IMR-90 (cell line): ENCODE measurements around the gene PRRC1. TPM values are rescaled to one million over a fixed set of nuclear protein-coding genes. Genes with fewer than 3 reads are reported as not detected.

ENCODE experiments used
- ATAC-seq: fragments of 200-7000 bp; cut with Tn5 transposase; 2 replicates; pipeline ENCODE4 v1.9.1; 2020; ENCODE audit warnings: low read depth, mild to moderate bottlenecking, moderate library complexity
- BruUV-seq: library from RNA; stranded (reverse); fragments of 400-500 nt; replicated peaks from 2 replicates; lab custom pipeline; 2021; lab: Mats Ljungman, UMichigan
- CTCF ChIA-PET: fragments of 300-600 bp; formaldehyde crosslinking; extraction: SDS; loops from one replicate; lab custom pipeline; 2021; ENCODE audit warnings: antibody characterized with exemption; lab: Yijun Ruan, JAX
- POLR2A ChIA-PET: fragments of 300-600 bp; sonication (Branson Sonifier 250); formaldehyde crosslinking; loops from one replicate; lab custom pipeline; 2022; ENCODE audit warnings: antibody characterized with exemption; ENCODE audit not compliant: unreplicated experiment; lab: Charles Lee
- DNase-seq: peaks from one replicate; pipeline ENCODE4 v3.0.0; 2013
- H2AFZ ChIP-seq: replicated peaks from 2 replicates; pipeline ENCODE3; 2013; ENCODE audit warnings: low read length, mild to moderate bottlenecking; ENCODE audit not compliant: poor library complexity
- H2AK5ac ChIP-seq: 2 replicates; pipeline ENCODE4 v1.6.1; 2013; ENCODE audit warnings: low read depth, low read length, inconsistent platforms
- H2AK9ac ChIP-seq: replicated peaks from 2 replicates; pipeline ENCODE3; 2013; ENCODE audit warnings: mild to moderate bottlenecking, low read depth, low read length, moderate library complexity; ENCODE audit not compliant: poor library complexity
- H2BK120ac ChIP-seq: 2 replicates; pipeline ENCODE4 v1.6.1; 2013; ENCODE audit warnings: low read depth, low read length, inconsistent platforms
- H2BK15ac ChIP-seq: 3 replicates; pipeline ENCODE4 v1.6.1; 2013; ENCODE audit warnings: low read depth, low read length, inconsistent platforms
- H2BK20ac ChIP-seq: 2 replicates; pipeline ENCODE4 v1.6.1; 2013; ENCODE audit warnings: low read depth, mild to moderate bottlenecking, inconsistent platforms, low read length, moderate library complexity
- H2BK5ac ChIP-seq: 2 replicates; pipeline ENCODE4 v1.6.1; 2013; ENCODE audit warnings: mild to moderate bottlenecking, low read depth, low read length, inconsistent platforms; ENCODE audit not compliant: poor library complexity, severe bottlenecking
- H3K14ac ChIP-seq: replicated peaks from 2 replicates; pipeline ENCODE4 v1.6.1; 2013; ENCODE audit warnings: low read depth, low read length, inconsistent platforms
- H3K18ac ChIP-seq: 2 replicates; pipeline ENCODE4 v1.6.1; 2013; ENCODE audit warnings: low read depth, low read length, control low read depth
- H3K23ac ChIP-seq: 2 replicates; pipeline ENCODE4 v1.6.1; 2013; ENCODE audit warnings: low read depth, low read length, inconsistent platforms
- H3K27ac ChIP-seq: 2 replicates; pipeline ENCODE4 v1.5.1; 2013; ENCODE audit warnings: mild to moderate bottlenecking, control low read depth, low read length; ENCODE audit not compliant: insufficient read depth
- H3K27me3 ChIP-seq: 2 replicates; pipeline ENCODE4 v1.6.1; 2013; ENCODE audit warnings: low read length; ENCODE audit not compliant: control insufficient read depth, insufficient read depth
- H3K36me3 ChIP-seq: 2 replicates; pipeline ENCODE4 v1.6.1; 2013; ENCODE audit warnings: low read length, mixed read lengths; ENCODE audit not compliant: control insufficient read depth, insufficient read depth
- H3K4ac ChIP-seq: 2 replicates; pipeline ENCODE4 v1.6.1; 2013; ENCODE audit warnings: low read depth, low read length, inconsistent platforms
- H3K4me1 ChIP-seq: 2 replicates; pipeline ENCODE4 v1.6.1; 2013; ENCODE audit warnings: low read length, mixed read lengths; ENCODE audit not compliant: control insufficient read depth, insufficient read depth
- H3K4me2 ChIP-seq: 2 replicates; pipeline ENCODE4 v1.6.1; 2013; ENCODE audit warnings: low read depth, mild to moderate bottlenecking, control low read depth, low read length, moderate library complexity
- H3K4me3 ChIP-seq: 2 replicates; pipeline ENCODE4 v1.5.1; 2013; ENCODE audit warnings: low read depth, mild to moderate bottlenecking, control low read depth, low read length, moderate library complexity; ENCODE audit not compliant: insufficient read depth
- H3K56ac ChIP-seq: 2 replicates; pipeline ENCODE4 v1.6.1; 2013; ENCODE audit warnings: low read length, inconsistent platforms; ENCODE audit not compliant: insufficient read depth; ENCODE audit errors: extremely low read depth
- H3K79me1 ChIP-seq, 2 experiments: 2 replicates each; pipeline ENCODE4 v1.6.1; 2013; ENCODE audit warnings: low read length in 2 of 2, inconsistent platforms in 1 of 2, low read depth in 1 of 2
- H3K9ac ChIP-seq: 2 replicates; pipeline ENCODE4 v1.6.1; 2013; ENCODE audit warnings: low read depth, low read length, control low read depth
- H3K9me1 ChIP-seq: 2 replicates; pipeline ENCODE4 v1.6.1; 2013; ENCODE audit warnings: low read length, inconsistent platforms; ENCODE audit not compliant: insufficient read depth
- H3K9me3 ChIP-seq: 2 replicates; pipeline ENCODE4 v1.6.1; 2013; ENCODE audit warnings: low read length; ENCODE audit not compliant: control insufficient read depth, insufficient read depth
- H4K20me1 ChIP-seq: 2 replicates; pipeline ENCODE4 v1.6.1; 2013; ENCODE audit warnings: low read length, inconsistent platforms; ENCODE audit not compliant: insufficient read depth
- H4K5ac ChIP-seq: 2 replicates; pipeline ENCODE4 v1.6.1; 2013; ENCODE audit warnings: mild to moderate bottlenecking, low read depth, low read length, control low read depth
- H4K8ac ChIP-seq, 2 experiments: 2 replicates each; pipeline ENCODE4 v1.6.1; 2013; ENCODE audit warnings: low read depth in 2 of 2, low read length in 2 of 2, control low read depth in 1 of 2, inconsistent platforms in 1 of 2
- H4K91ac ChIP-seq: 2 replicates; pipeline ENCODE4 v1.6.1; 2013; ENCODE audit warnings: low read depth, low read length, inconsistent platforms; ENCODE audit not compliant: insufficient read depth
- CTCF ChIP-seq: conservative IDR thresholded peaks from 2 replicates; pipeline ENCODE4 v1.5.1; 2012; ENCODE audit warnings: mild to moderate bottlenecking, low read depth, low read length, improper control_type of control experiment
- WGBS, 2 experiments: methylation state at CpG; one replicate each; pipeline versions ENCODE4 v1.1.5 to v1.1.7; 2013; ENCODE audit warnings: missing lambda C conversion rate in 2 of 2; ENCODE audit not compliant: insufficient read length in 1 of 2; ENCODE audit errors: extremely low coverage in 2 of 2; 5-methylcytosine and 5-hydroxymethylcytosine counted together
- dilution Hi-C: fragments of 300-500 bp; cut with HindIII; formaldehyde crosslinking; loops from one replicate; pipeline ENCODE4 v1.14.3; 2018; ENCODE audit warnings: low sequenced_read_pairs; ENCODE audit not compliant: unreplicated experiment
- in situ Hi-C: fragments of 300-500 bp; cut with MboI; formaldehyde crosslinking; loops from 3 replicates; pipeline ENCODE4 v1.14.3; 2019; ENCODE audit warnings: low sequenced_read_pairs, inconsistent platforms, mixed read lengths
- intact Hi-C: fragments of 100-400 bp; cut with micrococcal nuclease; formaldehyde crosslinking; loops from 2 replicates; pipeline ENCODE4 v1.10.0; 2022
- polyA plus RNA-seq, 3 experiments: library from polyadenylated mRNA; depleted of rRNA; stranded (reverse); fragments of >200 nt; gene quantifications; 2 replicates each; pipeline ENCODE4 v1.2.3, GENCODE V29; 2012; ENCODE audit warnings: low replicate concordance in 1 of 3
- total RNA-seq: library from RNA; depleted of rRNA; stranded (reverse); fragments of >200 nt; gene quantifications from 2 replicates; pipeline ENCODE4 v1.2.3, GENCODE V29; 2012

PRRC1 gene
- total and polyA plus RNA-seq, 2 of the 4 experiments (the other 2 are of a cell fraction): 46.8 to 63.1 TPM

DNA sequence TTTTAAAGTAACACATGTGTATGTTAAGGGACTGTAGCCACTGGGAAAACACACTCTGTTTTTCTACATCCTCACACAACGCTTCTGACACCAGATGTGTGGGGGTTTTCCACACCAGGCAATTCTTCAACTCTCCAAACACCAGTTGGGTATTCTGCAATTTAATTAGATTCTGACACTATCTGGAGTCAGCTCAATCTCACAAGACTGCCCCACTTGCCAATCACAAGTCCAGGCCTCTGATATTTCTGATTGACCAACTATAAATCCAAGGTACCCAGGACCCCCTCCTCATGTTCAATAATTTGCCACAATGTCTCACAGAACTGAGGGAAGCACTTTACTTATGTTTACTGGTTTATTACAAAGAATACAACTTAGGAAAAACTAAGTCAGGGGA, 70.9 kb downstream of the PRRC1 start:
- H4K20me1 ChIP-seq: no peaks in the 10 kb centered on the region
- H4K91ac ChIP-seq: no peak overlapping the region
- no peak overlapping the region for H3K4ac ChIP-seq
- H3K18ac ChIP-seq: no peak overlapping the region
- no peak overlapping the region for H2AK5ac ChIP-seq
- DNase-seq (no peak), ATAC-seq (no peak)
- no peaks in the 10 kb centered on the region for H3K36me3 ChIP-seq
- H3K27ac ChIP-seq: no peak overlapping the region
- no peak for TF ChIP-seq CTCF
- no peak overlapping the region for H2BK5ac ChIP-seq
- H3K9me1 ChIP-seq: no peaks in the 10 kb centered on the region
- H3K9ac ChIP-seq: no peak overlapping the region
- BruUV-seq: no TSS peak
- no peak overlapping the region for H2AFZ ChIP-seq
- H3K4me3 ChIP-seq: no peak overlapping the region
- intact Hi-C loops (no loop called here), dilution Hi-C loops (no loop called here), in situ Hi-C loops (loop anchor here (25.0 kb wide), 1 partner anchor 1249 kb away; no protein-coding TSS in a partner anchor)
- no peak overlapping the region for H4K5ac ChIP-seq
- H2AK9ac ChIP-seq: no peak overlapping the region
- H3K79me1 ChIP-seq: no peaks in the 10 kb centered on the region
- no peak overlapping the region for H3K56ac ChIP-seq
- ChIA-PET CTCF (no interaction called here), POLR2A (no interaction called here)
- no peak overlapping the region for H4K8ac ChIP-seq
- H3K4me1 ChIP-seq: no peaks in the 10 kb centered on the region
- WGBS, 2 experiments: no CpG with 5 or more reads among the region's 1 CpG
- H2BK15ac ChIP-seq: no peak overlapping the region
- H2BK20ac ChIP-seq: no peak overlapping the region
- H3K27me3 ChIP-seq: peaks cover 2% of the 10 kb centered on the region; the same call in 1 of the 2 replicates
- H3K14ac ChIP-seq: no peak overlapping the region
- no peak overlapping the region for H3K23ac ChIP-seq
- H2BK120ac ChIP-seq: no peak overlapping the region
- H3K4me2 ChIP-seq: no peak overlapping the region
- no peaks in the 10 kb centered on the region for H3K9me3 ChIP-seq
